ENCODE measurements around the gene PLCG2.
"Not testable (repeated sequence)": the region's sequence is repeated elsewhere in the genome, so short reads cannot be mapped to it uniquely, and the experiment has no call there.

The PLCG2 gene

GRCh38 chr16:81790277-81790676, 11.2 kb downstream of the PLCG2 start:
- no peak for DNase-seq (ENCODE audit: low read depth in 2 of 2)

DNA sequence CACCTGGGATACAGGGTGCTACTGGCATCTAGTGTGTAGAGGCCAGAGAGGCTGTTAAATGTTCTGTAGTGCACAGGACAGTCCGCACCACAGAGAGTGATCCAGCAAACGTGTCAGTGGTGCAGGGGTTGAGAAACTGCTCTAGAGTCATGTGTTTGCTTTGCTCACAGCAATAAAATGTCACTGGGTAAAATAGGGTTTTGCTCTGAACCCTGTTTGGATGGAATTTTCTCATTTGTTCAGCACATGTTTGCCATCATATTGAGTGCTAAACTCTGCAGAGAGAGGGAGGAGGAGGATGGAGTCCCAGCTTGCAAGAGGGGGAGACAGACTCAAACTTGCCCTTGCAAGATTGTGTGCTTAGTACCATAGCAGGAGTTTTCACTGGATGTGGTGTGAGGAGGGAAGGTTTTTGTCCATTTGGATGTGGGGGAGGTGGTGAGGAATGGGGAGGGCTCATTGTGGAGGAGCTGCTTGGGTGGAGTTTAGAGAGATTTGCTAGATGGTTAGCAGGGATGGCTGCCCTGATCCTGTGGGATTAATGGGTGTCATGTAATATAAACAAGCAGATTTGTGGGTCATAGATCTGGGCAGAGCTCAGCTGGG, 11.8 kb downstream of the PLCG2 start:
- DNase-seq (ENCODE audit: low read depth in 2 of 2): no peak

- DNase-seq (ENCODE audit: low read depth in 2 of 2): no peak
Measured at GRCh38 chr16:81792828-81793227, 13.7 kb downstream of the PLCG2 start.

- DNase-seq (ENCODE audit: low read depth in 2 of 2): no peak
Measured at GRCh38 chr16:81795193-81795592, 16.1 kb downstream of the PLCG2 start.

- no peak for DNase-seq (ENCODE audit: low read depth in 2 of 2)
Measured at GRCh38 chr16:81796035-81796434, 16.9 kb downstream of the PLCG2 start.

- no peak for DNase-seq (ENCODE audit: low read depth in 2 of 2)
Measured at GRCh38 chr16:81796583-81797346, 17.7 kb downstream of the PLCG2 start.

- DNase-seq (ENCODE audit: low read depth in 2 of 2): no peak
Measured at GRCh38 chr16:81797443-81797842, 18.4 kb downstream of the PLCG2 start.

DNA sequence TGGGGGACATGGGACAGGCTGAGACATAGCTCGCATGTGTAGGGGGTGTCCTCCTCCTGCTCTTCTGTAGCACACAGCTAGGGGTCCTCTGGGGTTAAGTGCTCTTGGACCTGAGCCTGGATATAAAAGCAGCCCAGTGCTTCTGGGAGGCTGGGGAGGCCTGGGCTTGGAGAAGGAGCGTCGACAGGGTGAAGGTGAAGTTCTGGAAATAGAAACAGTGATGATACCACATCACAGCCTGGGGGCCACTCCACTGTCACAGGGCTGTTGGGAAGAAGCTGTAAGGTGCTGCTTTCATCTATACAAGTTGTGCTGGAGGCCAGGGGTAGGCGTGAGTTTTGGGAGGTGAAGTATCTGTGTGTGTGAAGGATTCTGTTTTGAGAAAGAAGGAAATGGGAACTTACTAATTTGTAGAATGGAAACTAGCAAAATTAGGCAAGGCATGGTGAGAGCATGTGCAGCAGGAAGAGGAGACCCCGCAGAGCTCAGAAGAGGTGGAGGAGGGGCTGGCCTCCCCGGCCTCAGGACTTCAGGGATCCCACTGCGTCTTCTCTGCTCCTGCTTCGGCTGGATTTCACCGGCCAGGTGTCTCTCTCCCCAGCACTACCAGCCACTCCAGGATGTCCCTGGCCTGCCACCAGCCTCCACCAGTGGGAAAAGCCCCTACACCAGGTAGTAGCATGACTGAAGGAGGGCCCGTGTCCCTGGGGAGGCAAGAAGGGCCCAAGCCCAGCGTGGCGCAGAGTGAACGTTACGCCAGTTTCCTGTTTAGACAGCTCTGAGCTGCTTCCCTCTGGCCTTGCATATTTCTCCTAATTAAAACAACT, 19.4 kb downstream of the PLCG2 start:
- no peak for DNase-seq (ENCODE audit: low read depth in 2 of 2)

- DNase-seq (ENCODE audit: low read depth in 2 of 2): no peak
Measured at GRCh38 chr16:81799138-81799504, 20.0 kb downstream of the PLCG2 start.

GRCh38 chr16:81801724-81802123, 22.6 kb downstream of the PLCG2 start:
- DNase-seq (ENCODE audit: low read depth in 2 of 2): not testable (repeated sequence)

- DNase-seq (ENCODE audit: low read depth in 2 of 2): no peak
Measured at GRCh38 chr16:81803332-81803731, 24.2 kb downstream of the PLCG2 start.

GRCh38 chr16:81804134-81804610, 25.1 kb downstream of the PLCG2 start:
- no peak for DNase-seq (ENCODE audit: low read depth in 2 of 2)

GRCh38 chr16:81806696-81807095, 27.6 kb downstream of the PLCG2 start:
- no peak for DNase-seq (ENCODE audit: low read depth in 2 of 2)

DNA sequence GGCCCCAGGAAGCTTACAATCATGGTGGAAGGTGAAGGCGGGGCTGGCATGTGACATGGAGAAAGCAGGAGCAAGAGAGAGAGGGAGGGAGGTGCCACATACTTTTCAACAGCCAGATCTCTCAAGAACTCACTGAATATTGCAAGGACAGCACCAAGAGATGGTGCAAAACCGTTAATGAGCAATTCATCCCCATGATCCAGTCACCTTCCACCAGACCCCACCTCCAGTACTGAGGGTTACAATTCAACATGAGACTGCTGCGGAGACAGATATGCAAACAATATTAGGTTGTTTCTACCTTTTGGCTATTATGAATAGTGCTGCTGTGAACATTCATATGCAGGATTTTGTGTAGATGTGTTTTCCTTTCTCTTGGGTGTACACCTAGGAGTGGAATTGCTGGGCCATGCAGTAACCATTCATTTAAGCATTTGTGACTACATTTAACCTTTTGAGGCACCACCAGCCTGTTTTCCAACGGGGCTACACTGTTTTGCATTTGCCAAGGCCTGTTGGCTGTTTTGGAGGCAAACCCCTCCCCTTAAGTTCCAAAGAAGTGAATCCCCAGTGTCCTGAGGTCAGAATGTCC, 28.8 kb downstream of the PLCG2 start:
- no peak for DNase-seq (ENCODE audit: low read depth in 2 of 2)

DNA sequence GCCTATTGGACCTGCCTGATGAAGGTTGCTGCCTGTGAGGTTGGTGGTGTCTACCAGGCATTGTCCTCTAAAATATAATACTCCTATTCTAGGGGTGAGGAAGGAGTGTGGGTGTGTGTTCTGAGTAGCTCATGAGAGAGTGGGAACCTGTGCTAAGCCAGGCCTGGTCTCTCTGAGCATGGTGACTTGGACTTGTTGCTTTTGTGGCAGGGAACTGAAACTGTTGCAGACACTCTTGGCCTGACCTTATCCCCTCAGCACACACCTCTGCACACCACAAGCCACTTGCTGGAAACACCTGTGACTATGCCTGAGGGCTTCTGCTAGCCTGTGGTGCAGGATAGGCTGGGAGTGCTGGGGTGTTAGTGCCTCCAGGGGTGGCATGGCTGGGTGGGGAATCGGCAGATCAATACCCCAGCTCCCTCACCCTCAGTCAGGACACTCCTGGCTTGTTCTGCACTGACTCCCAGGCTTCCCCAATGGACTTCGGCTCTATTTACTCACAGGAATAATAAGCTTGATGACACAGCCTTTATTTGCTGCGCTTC, 29.9 kb downstream of the PLCG2 start:
- no peak for DNase-seq (ENCODE audit: low read depth in 2 of 2)

GRCh38 chr16:81809567-81809966, 30.5 kb downstream of the PLCG2 start:
- no peak for DNase-seq (ENCODE audit: low read depth in 2 of 2)

DNA sequence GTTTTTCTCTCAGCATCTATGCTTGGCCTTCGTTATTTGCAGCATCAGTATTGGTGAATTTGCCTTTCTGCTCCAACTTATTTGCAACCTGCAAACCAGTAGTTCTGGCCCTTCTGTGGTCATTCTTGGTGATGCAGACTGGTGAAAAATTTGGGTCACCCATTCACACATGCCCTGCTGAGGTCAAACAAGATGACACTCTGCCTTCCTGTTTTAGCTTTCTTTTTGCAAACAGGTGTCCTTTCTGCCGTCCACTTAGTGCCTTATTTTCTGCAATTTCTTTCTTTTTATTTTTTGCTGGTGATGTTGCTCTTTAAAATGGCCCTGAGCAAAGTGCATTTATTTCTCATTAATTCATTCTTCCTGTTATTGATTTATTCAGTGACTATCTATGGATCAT, 31.3 kb downstream of the PLCG2 start:
- no peak for DNase-seq (ENCODE audit: low read depth in 2 of 2)

GRCh38 chr16:81810894-81811538, 31.9 kb downstream of the PLCG2 start:
- no peak for DNase-seq (ENCODE audit: low read depth in 2 of 2)

DNA sequence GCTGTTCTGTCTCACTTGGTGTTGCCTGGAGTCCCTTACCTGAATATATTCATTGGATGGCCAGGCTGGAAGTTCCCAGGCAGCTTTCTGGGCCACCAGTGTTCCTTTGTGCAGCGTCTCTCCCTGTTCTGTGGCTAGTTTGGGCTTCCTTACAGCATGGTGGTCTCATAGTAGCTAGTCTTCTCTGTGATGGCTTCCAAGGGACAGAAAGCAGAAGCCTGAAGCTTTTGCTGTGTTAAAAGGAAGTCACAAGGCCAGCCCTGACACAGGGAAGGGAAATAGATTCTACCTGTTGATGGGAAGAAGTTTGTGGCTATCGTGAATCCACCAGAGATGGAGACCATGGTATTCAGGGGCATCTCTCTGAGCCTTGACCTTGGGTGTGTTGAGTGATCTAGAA, 34.6 kb downstream of the PLCG2 start:
- no peak for DNase-seq (ENCODE audit: low read depth in 2 of 2)

GRCh38 chr16:81814751-81815428, 35.8 kb downstream of the PLCG2 start:
- DNase-seq (ENCODE audit: low read depth in 2 of 2): no peak

GRCh38 chr16:81815429-81815766, 36.3 kb downstream of the PLCG2 start:
- DNase-seq (ENCODE audit: low read depth in 2 of 2): no peak
